NCI-H146 (cell line): ENCODE measurements around the gene WDR70.
"Not testable (repeated sequence)": the region's sequence is repeated elsewhere in the genome, so short reads cannot be mapped to it uniquely, and the experiment has no call there.

ENCODE experiments used
- DNase-seq: peaks from one replicate; lab custom pipeline; 2025; lab: John Stamatoyannopoulos, UW

The WDR70 gene

GRCh38 chr5:37517686-37518085 is 138.6 kb downstream of the WDR70 start:
- DNase-seq = no peak

GRCh38 chr5:37518356-37518755 is 139.2 kb downstream of the WDR70 start:
- DNase-seq = not testable (repeated sequence)

GRCh38 chr5:37519304-37519703 is 140.2 kb downstream of the WDR70 start:
- no peak for DNase-seq

- DNase-seq = no peak
Observed at GRCh38 chr5:37519807-37520206, 140.7 kb downstream of the WDR70 start.

- DNase-seq = no peak
Observed at GRCh38 chr5:37520811-37521210, 141.7 kb downstream of the WDR70 start.

- no peak for DNase-seq
Observed at GRCh38 chr5:37532976-37533740, 154.0 kb downstream of the WDR70 start.

- DNase-seq = no peak
Observed at GRCh38 chr5:37533851-37534250, 154.7 kb downstream of the WDR70 start.

GRCh38 chr5:37539459-37539858 is 160.3 kb downstream of the WDR70 start:
- DNase-seq = no peak

GRCh38 chr5:37543216-37543615 is 164.1 kb downstream of the WDR70 start:
- DNase-seq = no peak

- DNase-seq = no peak
Observed at GRCh38 chr5:37549411-37549810, 170.3 kb downstream of the WDR70 start.

- no peak for DNase-seq
Observed at GRCh38 chr5:37552161-37552560, 173.0 kb downstream of the WDR70 start.

- no peak for DNase-seq
Observed at GRCh38 chr5:37552770-37553719, 173.9 kb downstream of the WDR70 start.

- no peak for DNase-seq
Observed at GRCh38 chr5:37553720-37554404, 174.7 kb downstream of the WDR70 start.

GRCh38 chr5:37554405-37554739 is 175.3 kb downstream of the WDR70 start:
- DNase-seq = no peak

- no peak for DNase-seq
Observed at GRCh38 chr5:37554938-37555337, 175.8 kb downstream of the WDR70 start.

- no peak for DNase-seq
Observed at GRCh38 chr5:37557734-37558293, 178.7 kb downstream of the WDR70 start.

- DNase-seq = no peak
Observed at GRCh38 chr5:37565062-37565670, 186.0 kb downstream of the WDR70 start.

GRCh38 chr5:37567566-37567965 is 188.4 kb downstream of the WDR70 start:
- DNase-seq = no peak

- DNase-seq = no peak
Observed at GRCh38 chr5:37568018-37568753, 189.1 kb downstream of the WDR70 start.

GRCh38 chr5:37568893-37569292 is 189.8 kb downstream of the WDR70 start:
- DNase-seq = no peak

GRCh38 chr5:37569466-37569865 is 190.3 kb downstream of the WDR70 start:
- DNase-seq = no peak
